HuH-7 (cell line): Measurements from ENCODE around the gene EPB41L5.
"Not testable (repeated sequence)": the region's sequence is repeated elsewhere in the genome, so short reads cannot be mapped to it uniquely, and the experiment has no call there.

Experiments used
- DNase-seq: peaks from one replicate; pipeline ENCODE4 v3.0.0; 2011; ENCODE audit warnings: low spot score

Gene EPB41L5

DNA sequence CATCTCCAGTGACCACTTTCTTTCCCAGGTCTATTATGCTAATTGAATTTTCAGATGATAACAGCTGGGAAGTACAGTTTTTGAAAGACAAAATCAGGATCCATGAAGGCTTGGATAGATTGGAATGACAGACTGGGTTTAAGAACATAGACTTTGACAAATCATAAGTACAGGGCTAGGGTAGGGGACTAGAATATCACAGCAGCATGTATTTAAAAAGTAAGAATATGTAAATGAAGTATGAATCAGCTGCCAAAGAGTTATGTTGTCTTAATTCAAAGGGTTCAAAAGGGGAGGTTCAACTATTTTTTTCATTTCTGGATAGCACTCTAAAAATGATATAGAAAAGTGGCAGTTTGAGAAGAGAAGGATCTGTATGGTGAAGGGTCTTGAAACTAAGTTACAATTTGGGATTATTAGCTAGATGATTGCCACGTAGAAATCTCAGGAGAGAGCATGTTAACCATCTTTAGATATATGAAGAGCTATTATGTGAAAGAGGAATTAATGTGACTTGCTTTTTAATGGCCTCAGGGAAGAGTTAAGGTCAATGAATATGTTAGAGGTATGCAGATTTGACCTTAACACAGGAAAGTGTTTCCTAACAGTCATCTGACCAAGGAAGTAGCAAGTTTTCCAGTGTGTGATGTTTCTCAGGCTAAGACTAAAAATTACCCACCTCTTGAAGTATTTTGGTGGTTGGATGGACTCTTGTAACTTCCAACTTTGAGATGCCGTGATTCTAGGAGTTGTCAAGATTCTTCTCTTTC, 128.6 kb downstream of the EPB41L5 start:
- DNase-seq: no peak

- DNase-seq: no peak
Measured at GRCh38 chr2:120142528-120143219, 129.8 kb downstream of the EPB41L5 start.

- no peak for DNase-seq
Measured at GRCh38 chr2:120148229-120148628, 135.4 kb downstream of the EPB41L5 start.

GRCh38 chr2:120148669-120149068, 135.8 kb downstream of the EPB41L5 start:
- DNase-seq: no peak

DNA sequence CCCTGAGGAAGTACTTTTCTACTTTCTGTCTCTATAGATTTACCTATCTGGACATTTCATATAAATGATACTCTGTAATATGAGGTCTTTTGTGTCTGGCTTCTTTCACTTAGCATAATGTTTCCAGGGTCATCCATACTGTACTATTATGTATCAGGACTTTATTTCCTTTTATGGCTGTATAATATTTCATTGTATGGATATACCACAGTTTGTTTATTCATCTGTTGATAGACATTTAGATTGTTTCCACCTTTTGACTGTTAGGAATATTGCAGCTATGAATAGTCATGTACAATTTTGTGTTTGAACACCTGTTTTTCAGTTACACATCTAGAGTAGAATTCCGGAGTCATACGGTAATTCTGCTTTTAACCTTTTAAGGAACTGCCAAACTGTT, 136.5 kb downstream of the EPB41L5 start:
- DNase-seq: no peak

DNA sequence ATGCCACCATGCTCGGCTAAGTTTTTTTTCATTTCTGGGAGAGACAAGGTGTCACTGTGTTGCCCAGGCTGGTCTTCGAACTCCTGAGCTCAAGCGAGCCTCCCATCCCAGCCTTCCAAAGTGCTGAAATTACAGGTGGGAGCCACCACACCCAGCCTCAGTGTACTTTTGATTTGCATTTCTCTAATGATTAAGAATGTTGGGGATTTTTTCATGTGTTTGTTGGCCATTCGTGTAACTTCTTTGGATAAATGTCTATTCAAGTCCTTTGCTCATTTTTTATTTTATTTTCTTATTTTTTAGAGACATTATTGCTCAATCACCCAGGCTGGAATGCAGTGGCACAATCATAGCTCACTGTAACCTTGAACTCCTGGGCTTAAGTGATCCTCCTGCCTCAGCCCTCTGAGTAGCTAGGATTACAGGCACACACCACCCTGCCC, 137.2 kb downstream of the EPB41L5 start:
- no peak for DNase-seq

DNA sequence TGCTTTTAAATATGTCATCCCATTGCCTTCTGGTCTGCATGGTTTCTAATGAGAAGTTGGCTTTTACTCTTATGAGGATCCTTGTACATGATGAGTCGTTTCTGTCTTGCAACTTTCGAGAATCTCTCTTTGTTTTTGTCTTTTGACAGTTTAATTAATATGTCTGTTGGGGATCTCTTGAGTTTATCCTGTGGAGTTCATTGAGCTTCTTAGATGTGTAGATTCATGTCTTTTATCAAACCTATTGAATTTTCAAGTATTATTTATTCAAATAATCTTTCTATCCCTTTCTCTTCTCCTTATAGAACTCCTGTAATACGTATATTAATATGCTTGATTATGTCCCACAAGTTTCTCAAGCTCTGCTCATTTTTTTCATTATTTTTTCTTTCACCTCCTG, 142.4 kb downstream of the EPB41L5 start:
- no peak for DNase-seq

GRCh38 chr2:120158658-120159057, 145.8 kb downstream of the EPB41L5 start:
- not testable (repeated sequence) for DNase-seq

GRCh38 chr2:120161190-120161589, 148.3 kb downstream of the EPB41L5 start:
- no peak for DNase-seq

- DNase-seq: no peak
Measured at GRCh38 chr2:120162716-120163115, 149.8 kb downstream of the EPB41L5 start.

DNA sequence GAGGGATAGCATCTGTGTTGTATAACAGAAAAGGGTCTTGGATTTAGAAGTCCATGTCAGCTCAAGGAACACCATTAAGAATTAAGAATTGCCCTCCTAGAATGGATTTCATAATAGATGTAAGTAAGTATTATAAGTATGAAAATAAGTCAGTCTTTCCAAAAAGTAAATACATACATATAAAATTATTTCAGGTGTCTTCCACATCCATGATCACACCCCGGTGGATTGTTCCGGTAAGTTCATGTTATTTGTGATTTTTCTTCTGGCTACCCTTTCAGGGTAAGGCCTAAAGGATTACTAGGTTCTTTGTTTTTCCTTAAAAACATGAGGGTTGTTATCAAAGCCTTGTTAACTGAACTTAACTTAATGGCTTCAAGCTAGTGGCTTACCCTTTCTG, 154.4 kb downstream of the EPB41L5 start:
- DNase-seq: no peak

DNA sequence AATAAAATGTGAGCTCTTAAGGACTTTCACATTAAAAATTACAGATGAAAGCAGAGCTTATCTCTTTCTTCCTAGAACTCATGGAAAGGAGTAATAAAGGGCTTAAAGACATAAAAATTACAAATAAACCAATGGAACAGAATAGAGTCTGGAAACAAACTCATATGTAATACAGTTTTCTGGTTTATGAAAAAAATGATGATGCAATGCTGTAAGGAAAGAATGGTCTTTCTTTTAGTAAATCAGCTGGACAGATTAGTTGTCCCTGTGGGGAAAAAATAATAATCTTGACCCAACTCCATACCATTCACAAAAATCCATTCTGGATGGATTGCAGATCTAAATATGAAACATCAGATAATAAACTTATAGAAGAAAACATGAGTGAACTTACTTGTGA, 156.1 kb downstream of the EPB41L5 start:
- DNase-seq: no peak

GRCh38 chr2:120174963-120175581, 162.2 kb downstream of the EPB41L5 start:
- peak; percentile 61 for DNase-seq

DNA sequence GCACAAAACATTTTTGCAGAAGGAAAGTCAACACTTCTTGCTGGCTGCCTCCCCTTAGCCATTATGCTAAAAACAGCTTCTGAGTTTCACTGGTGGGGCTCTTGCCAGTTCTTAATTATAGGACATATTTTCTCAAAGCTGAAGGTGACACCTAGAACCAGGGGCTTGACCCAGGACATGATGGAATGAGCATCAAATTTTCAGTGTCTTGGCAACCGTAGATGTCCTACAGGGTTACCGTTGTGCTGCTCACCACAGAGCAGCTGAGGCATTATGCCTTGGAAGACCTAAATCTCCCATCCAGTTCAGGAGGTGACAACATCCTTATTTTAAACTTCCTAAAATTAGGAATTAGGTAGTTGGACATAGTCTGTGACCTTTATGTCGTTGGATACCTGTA, 163.6 kb downstream of the EPB41L5 start:
- no peak for DNase-seq

GRCh38 chr2:120177001-120177621, 164.2 kb downstream of the EPB41L5 start:
- DNase-seq: no peak

DNA sequence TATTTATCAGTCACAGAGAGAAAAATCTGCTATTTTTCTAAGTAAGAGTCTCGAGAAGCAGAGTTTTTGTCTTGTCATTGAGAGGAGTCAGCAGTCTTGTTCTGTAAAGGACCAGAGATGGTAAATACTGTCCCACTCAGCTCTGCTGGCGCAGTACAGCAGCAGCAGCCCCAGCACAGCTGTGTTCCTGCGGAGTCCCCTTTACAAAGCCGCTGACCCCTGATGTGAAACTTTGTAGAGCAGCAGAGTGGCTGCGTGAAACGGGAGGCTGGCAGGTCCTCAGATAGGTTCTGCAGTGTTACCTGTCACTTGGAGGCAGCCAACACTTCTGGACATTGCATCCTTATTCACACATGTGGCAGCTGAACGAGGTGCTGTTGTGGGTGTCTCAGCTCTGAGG, 165.1 kb downstream of the EPB41L5 start:
- no peak for DNase-seq

- DNase-seq: no peak
Measured at GRCh38 chr2:120179396-120179795, 166.5 kb downstream of the EPB41L5 start.

- DNase-seq: no peak
Measured at GRCh38 chr2:120180066-120180465, 167.2 kb downstream of the EPB41L5 start.

GRCh38 chr2:120182019-120182560, 169.2 kb downstream of the EPB41L5 start:
- no peak for DNase-seq

GRCh38 chr2:120189189-120189588, 176.3 kb downstream of the EPB41L5 start:
- DNase-seq: no peak

- no peak for DNase-seq
Measured at GRCh38 chr2:120192280-120192679, 179.4 kb downstream of the EPB41L5 start.

DNA sequence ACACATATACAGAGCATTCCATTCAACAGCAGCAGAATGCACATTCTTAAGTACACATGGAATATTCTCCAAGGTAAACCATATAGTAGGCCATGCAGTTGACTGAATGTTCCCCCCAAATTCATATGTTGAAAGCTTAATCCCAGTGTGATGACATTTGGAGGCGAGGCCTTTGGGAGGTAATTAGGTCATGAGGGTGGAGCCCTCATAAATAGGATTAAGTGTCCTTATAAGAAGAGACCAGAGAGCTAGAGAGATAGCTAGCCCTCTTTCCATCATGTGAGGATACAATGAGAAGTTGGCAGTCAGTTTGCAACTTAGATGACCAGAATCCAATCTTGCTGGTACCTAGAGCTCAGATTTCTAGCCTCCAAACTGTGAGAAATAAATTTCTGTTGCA, 182.7 kb downstream of the EPB41L5 start:
- no peak for DNase-seq
